DOHH2 (cell line): ENCODE measurements around the gene PITPNC1.
"Not testable (repeated sequence)": the region's sequence is repeated elsewhere in the genome, so short reads cannot be mapped to it uniquely, and the experiment has no call there.

Source experiments
- EZH2phosphoT487 ChIP-seq: fragments of 200-600 bp; sonication (generic); IDR thresholded peaks from 2 replicates; pipeline ENCODE4 v1.6.1; 2017; ENCODE audit warnings: borderline replicate concordance, mild to moderate bottlenecking, antibody characterized with exemption, low read length, moderate library complexity, mixed read lengths
- TF ChIP-seq, protein P1 (sequence below): fragments of 200-600 bp; sonication (generic); IDR thresholded peaks from one replicate; pipeline ENCODE4 v1.5.1; 2014; ENCODE audit warnings: antibody characterized with exemption, mild to moderate bottlenecking, low read depth, low read length; ENCODE audit not compliant: poor library complexity, severe bottlenecking

DNA sequence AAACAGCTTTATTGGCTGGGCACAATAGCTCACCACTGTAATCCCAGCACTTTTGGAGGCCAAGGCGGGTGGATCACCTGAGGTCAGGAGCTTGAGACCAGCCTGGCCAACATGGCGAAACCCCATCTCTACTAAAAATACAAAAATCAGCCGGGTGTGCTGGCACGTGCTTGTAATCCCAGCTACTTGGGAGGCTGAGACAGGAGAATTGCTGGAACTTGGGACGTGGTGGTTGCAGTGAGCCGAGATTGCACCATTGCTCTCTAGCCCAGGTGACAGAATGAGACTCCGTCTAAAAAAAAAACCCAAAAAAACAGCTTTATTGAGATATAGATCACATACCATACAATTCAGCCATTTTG is 274.1 kb downstream of the PITPNC1 start:
- TF ChIP-seq, protein P1, sequence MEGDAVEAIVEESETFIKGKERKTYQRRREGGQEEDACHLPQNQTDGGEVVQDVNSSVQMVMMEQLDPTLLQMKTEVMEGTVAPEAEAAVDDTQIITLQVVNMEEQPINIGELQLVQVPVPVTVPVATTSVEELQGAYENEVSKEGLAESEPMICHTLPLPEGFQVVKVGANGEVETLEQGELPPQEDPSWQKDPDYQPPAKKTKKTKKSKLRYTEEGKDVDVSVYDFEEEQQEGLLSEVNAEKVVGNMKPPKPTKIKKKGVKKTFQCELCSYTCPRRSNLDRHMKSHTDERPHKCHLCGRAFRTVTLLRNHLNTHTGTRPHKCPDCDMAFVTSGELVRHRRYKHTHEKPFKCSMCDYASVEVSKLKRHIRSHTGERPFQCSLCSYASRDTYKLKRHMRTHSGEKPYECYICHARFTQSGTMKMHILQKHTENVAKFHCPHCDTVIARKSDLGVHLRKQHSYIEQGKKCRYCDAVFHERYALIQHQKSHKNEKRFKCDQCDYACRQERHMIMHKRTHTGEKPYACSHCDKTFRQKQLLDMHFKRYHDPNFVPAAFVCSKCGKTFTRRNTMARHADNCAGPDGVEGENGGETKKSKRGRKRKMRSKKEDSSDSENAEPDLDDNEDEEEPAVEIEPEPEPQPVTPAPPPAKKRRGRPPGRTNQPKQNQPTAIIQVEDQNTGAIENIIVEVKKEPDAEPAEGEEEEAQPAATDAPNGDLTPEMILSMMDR = not testable (repeated sequence)
- not testable (repeated sequence) for TF ChIP-seq EZH2phosphoT487
